Endodermal cell (in vitro differentiated cells): ENCODE measurements around the gene ZBTB22. TPM values are rescaled to one million over a fixed set of nuclear protein-coding genes. Genes with fewer than 3 reads are reported as not detected.
A peak's percentile ranks its signal among the peaks of the same experiment; 100 is the strongest.

ENCODE experiments used
- DNase-seq: peaks from one replicate; pipeline ENCODE4 v3.0.0-alpha.2; 2017
- H3K27ac ChIP-seq: 2 replicates; pipeline ENCODE4 v1.5.1; 2013; ENCODE audit warnings: mild to moderate bottlenecking, low read depth, low read length, moderate library complexity
- H3K27me3 ChIP-seq: 2 replicates; pipeline ENCODE4 v1.6.1; 2013; ENCODE audit warnings: mild to moderate bottlenecking, low read length, moderate library complexity; ENCODE audit not compliant: insufficient read depth, control insufficient read depth, poor library complexity, severe bottlenecking
- H3K36me3 ChIP-seq: 2 replicates; pipeline ENCODE4 v1.7.0; 2013; ENCODE audit warnings: mild to moderate bottlenecking, low read length, moderate library complexity; ENCODE audit not compliant: control insufficient read depth, insufficient read depth
- H3K4me1 ChIP-seq: one replicate; pipeline ENCODE4 v1.7.0; 2013; ENCODE audit warnings: low read length; ENCODE audit not compliant: control insufficient read depth, insufficient read depth
- H3K4me3 ChIP-seq: 2 replicates; pipeline ENCODE4 v1.5.1; 2013; ENCODE audit warnings: mild to moderate bottlenecking, low read length, moderate library complexity
- H3K9ac ChIP-seq: 2 replicates; pipeline ENCODE4 v1.6.1; 2013; ENCODE audit warnings: mild to moderate bottlenecking, low read length, moderate library complexity; ENCODE audit not compliant: poor library complexity, severe bottlenecking; ENCODE audit errors: extremely low read depth
- H3K9me3 ChIP-seq: 2 replicates; pipeline ENCODE4 v1.6.1; 2013; ENCODE audit warnings: mild to moderate bottlenecking, low read length, moderate library complexity; ENCODE audit not compliant: control insufficient read depth
- H3K27ac Mint-ChIP-seq: 2 replicates; pipeline ENCODE4 v1.8.0; 2020; ENCODE audit warnings: mixed read lengths
- H3K27me3 Mint-ChIP-seq: 2 replicates; pipeline ENCODE4 v1.8.0; 2021; ENCODE audit warnings: mild to moderate bottlenecking, mixed read lengths; ENCODE audit not compliant: insufficient read depth
- H3K36me3 Mint-ChIP-seq: 2 replicates; pipeline ENCODE4 v1.8.0; 2020; ENCODE audit warnings: low read depth, mixed read lengths
- H3K4me1 Mint-ChIP-seq: 2 replicates; pipeline ENCODE4 v1.8.0; 2020; ENCODE audit warnings: mixed read lengths
- H3K4me3 Mint-ChIP-seq: 2 replicates; pipeline ENCODE4 v1.8.0; 2020; ENCODE audit warnings: mild to moderate bottlenecking, moderate library complexity, mixed read lengths
- H3K9me3 Mint-ChIP-seq: 2 replicates; pipeline ENCODE4 v1.8.0; 2020; ENCODE audit warnings: mild to moderate bottlenecking, mixed read lengths
- WGBS, 2 experiments: methylation state at CpG; one replicate each; pipeline versions ENCODE4 v1.1.5 to v1.1.7; 2013; ENCODE audit warnings: missing lambda C conversion rate in 2 of 2, mixed read lengths in 1 of 2; ENCODE audit not compliant: insufficient coverage in 1 of 2, insufficient read length in 1 of 2; 5-methylcytosine and 5-hydroxymethylcytosine counted together
- total RNA-seq, 2 donors: library from RNA; stranded (reverse); fragmentation: NEBNext Ultra II Directional in 1 of 2; extraction: Animal tissue kit (Norgen Biotek cat#: 25700) in 1 of 2; gene quantifications; 2 replicates in 1 of 2; 3 replicates in 1 of 2; pipeline ENCODE4 v1.2.1, GENCODE V29; 2021
- TF ChIP-seq, protein P1 (sequence below): fragments of 200-600 bp; sonication (generic); conservative IDR thresholded peaks from 2 replicates; pipeline ENCODE4 v1.5.0; 2021; ENCODE audit warnings: antibody characterized with exemption, mild to moderate bottlenecking

Gene ZBTB22
- total RNA-seq, 2 donors from 2014 or later = 15.2 to 19.8 TPM

DNA sequence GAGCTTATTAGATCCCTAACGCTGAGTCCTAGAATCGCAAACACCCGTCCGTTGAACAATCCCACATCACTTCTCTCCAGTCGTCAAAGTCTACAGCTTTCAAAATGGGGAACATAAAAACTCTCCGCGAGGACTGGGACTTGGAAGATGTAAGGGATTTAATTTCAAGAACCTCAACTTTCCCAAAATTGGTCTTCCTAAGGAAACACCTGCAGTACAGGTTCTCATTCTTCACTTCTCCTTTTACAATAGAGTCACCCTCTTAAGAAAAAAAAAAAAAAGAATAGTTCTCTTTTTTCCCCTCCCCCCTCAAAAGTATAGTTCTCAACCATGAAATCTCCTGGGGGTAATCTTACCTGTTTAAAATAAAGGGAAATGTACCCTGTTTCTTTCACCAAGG, 6.6 kb upstream of the ZBTB22 start:
- WGBS, 2 experiments = 67 to 92% methylated on average over 2 to 7 of the region's 7 CpGs
- H3K36me3 ChIP-seq = peaks cover 23% of the 10 kb centered on the region
- no peak for DNase-seq
- H3K4me3 Mint-ChIP-seq = peak overlapping the region; percentile 98
- peaks cover 23% of the 10 kb centered on the region for H3K36me3 Mint-ChIP-seq
- H3K4me1 Mint-ChIP-seq = peaks cover 26% of the 10 kb centered on the region
- peak overlapping the region; percentile 97 for H3K4me3 ChIP-seq
- TF ChIP-seq, protein P1, sequence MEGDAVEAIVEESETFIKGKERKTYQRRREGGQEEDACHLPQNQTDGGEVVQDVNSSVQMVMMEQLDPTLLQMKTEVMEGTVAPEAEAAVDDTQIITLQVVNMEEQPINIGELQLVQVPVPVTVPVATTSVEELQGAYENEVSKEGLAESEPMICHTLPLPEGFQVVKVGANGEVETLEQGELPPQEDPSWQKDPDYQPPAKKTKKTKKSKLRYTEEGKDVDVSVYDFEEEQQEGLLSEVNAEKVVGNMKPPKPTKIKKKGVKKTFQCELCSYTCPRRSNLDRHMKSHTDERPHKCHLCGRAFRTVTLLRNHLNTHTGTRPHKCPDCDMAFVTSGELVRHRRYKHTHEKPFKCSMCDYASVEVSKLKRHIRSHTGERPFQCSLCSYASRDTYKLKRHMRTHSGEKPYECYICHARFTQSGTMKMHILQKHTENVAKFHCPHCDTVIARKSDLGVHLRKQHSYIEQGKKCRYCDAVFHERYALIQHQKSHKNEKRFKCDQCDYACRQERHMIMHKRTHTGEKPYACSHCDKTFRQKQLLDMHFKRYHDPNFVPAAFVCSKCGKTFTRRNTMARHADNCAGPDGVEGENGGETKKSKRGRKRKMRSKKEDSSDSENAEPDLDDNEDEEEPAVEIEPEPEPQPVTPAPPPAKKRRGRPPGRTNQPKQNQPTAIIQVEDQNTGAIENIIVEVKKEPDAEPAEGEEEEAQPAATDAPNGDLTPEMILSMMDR = no peak
- H3K9me3 ChIP-seq = no peaks in the 10 kb centered on the region
- no peak overlapping the region for H3K27ac Mint-ChIP-seq
- peaks cover 13% of the 10 kb centered on the region for H3K4me1 ChIP-seq
- no peak overlapping the region for H3K9ac ChIP-seq
- peaks cover under 1% of the 10 kb centered on the region for H3K27me3 Mint-ChIP-seq
- no peak overlapping the region for H3K27ac ChIP-seq
- no peaks in the 10 kb centered on the region for H3K27me3 ChIP-seq
- H3K9me3 Mint-ChIP-seq = no peaks in the 10 kb centered on the region

DNA sequence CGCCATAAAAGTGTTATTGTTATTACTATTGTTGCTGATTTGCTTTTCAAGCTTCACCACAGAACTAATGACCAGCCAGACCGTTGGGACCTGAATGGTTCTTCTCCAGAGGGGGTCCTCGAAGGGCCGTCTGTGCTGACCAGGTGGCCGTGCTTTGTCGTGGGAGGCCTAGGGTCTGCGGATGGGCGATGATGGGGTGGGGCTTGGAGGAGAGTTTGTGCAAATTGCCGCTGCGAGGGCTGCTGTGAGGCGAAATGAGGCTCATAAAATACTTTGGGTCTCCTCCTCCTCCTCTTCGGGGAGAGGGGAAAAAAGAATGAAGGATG, 6.0 kb upstream of the ZBTB22 start:
- peak overlapping the region; percentile 98 for H3K4me3 Mint-ChIP-seq
- WGBS, 2 experiments = 0 to 11% methylated on average over 2 to 12 of the region's 12 CpGs
- H3K9me3 ChIP-seq = no peaks in the 10 kb centered on the region
- TF ChIP-seq, protein P1 = no peak
- no peaks in the 10 kb centered on the region for H3K9me3 Mint-ChIP-seq
- peak overlapping the region; percentile 98 for H3K27ac Mint-ChIP-seq
- DNase-seq = no peak
- no peaks in the 10 kb centered on the region for H3K27me3 Mint-ChIP-seq
- H3K36me3 ChIP-seq = peaks cover 28% of the 10 kb centered on the region
- H3K4me3 ChIP-seq = peak overlapping the region; percentile 97
- H3K27me3 ChIP-seq = no peaks in the 10 kb centered on the region
- H3K4me1 ChIP-seq = peaks cover 14% of the 10 kb centered on the region
- peaks cover 29% of the 10 kb centered on the region for H3K36me3 Mint-ChIP-seq
- peaks cover 32% of the 10 kb centered on the region for H3K4me1 Mint-ChIP-seq
- H3K27ac ChIP-seq = no peak overlapping the region
- no peak overlapping the region for H3K9ac ChIP-seq

DNA sequence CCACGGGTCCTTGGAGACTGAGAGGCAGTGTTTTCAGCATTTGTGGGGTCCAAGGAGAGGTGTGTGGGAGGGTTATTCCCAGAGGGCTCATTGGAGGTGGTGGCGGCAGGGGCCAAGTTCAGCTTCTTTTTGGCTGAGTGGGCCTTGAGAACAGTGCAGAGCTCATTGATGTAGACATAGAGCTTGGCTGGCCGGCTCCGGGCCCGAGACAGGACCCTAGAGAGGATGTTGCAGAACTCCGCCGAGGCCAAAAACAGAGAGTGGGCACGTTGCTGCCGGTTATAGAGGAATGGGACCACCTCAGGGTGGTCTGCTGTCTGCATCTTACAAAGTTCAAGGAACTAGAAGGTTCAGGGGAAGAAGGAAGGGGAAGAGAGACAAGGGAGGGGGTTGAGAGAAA, 3.7 kb upstream of the ZBTB22 start:
- Histone ChIP-seq H3K9me3 (no peaks in the 10 kb centered on the region), H3K36me3 (peaks cover 30% of the 10 kb centered on the region), H3K4me3 (peak overlapping the region; percentile 97), H3K27me3 (no peaks in the 10 kb centered on the region), H3K9ac (no peak overlapping the region), H3K27ac (no peak overlapping the region), H3K4me1 (peaks cover 17% of the 10 kb centered on the region)
- H3K27ac Mint-ChIP-seq = peak overlapping the region; percentile 78
- H3K9me3 Mint-ChIP-seq = no peaks in the 10 kb centered on the region
- no peak for DNase-seq
- H3K4me3 Mint-ChIP-seq = peak overlapping the region; percentile 98
- TF ChIP-seq, protein P1 = no peak
- H3K4me1 Mint-ChIP-seq = peaks cover 37% of the 10 kb centered on the region
- H3K27me3 Mint-ChIP-seq = no peaks in the 10 kb centered on the region
- peaks cover 34% of the 10 kb centered on the region for H3K36me3 Mint-ChIP-seq
- WGBS, 2 experiments = 84 to 88% methylated on average over 9 of the region's 9 CpGs
